Left renal pelvis (tissue), 4 donors: Measurements from ENCODE around the gene ZNF628. TPM values are rescaled to one million over a fixed set of nuclear protein-coding genes. Genes with fewer than 3 reads are reported as not detected.

Experiments
- DNase-seq, 4 donors: peaks; one replicate each; pipeline ENCODE4 v3.0.0-alpha.2; 2013; ENCODE audit warnings: low read depth in 4 of 4, low spot score in 3 of 4
- polyA plus RNA-seq, 4 donors: library from polyadenylated mRNA; unstranded; fragments of 120-200 nt; gene quantifications; one replicate each; pipeline ENCODE4 v1.2.1, GENCODE V29; 2013; ENCODE audit not compliant: insufficient read length in 4 of 4

The ZNF628 gene
- polyA plus RNA-seq, result 1 to 10 TPM; 2.1 to 5.3 (median 3.2) TPM

GRCh38 chr19:55476100-55476775 is at the start of gene ZNF628:
Gene ZNF628 (plus strand): TSS chr19:55476617. CDS start chr19:55479911, 3,294 bp downstream.
- peak; percentile 93 to 98 (median 97) for DNase-seq

- no peak for DNase-seq
These were observed 45.2 kb upstream of the ZNF628 start for GRCh38 chr19:55431183-55431582.

- no peak for DNase-seq
These were observed 44.0 kb upstream of the ZNF628 start for GRCh38 chr19:55432241-55432959.

GRCh38 chr19:55433292-55433691 is 43.1 kb upstream of the ZNF628 start:
- no peak for DNase-seq

GRCh38 chr19:55434356-55434919 is 42.0 kb upstream of the ZNF628 start:
- no peak for DNase-seq

GRCh38 chr19:55435020-55435419 is 41.4 kb upstream of the ZNF628 start:
- no peak for DNase-seq

GRCh38 chr19:55436847-55437246 is 39.6 kb upstream of the ZNF628 start:
- no peak for DNase-seq

GRCh38 chr19:55437410-55437809 is 39.0 kb upstream of the ZNF628 start:
- DNase-seq, result no peak

GRCh38 chr19:55439052-55439451 is 37.4 kb upstream of the ZNF628 start:
- DNase-seq, result no peak

- no peak for DNase-seq
These were observed 35.9 kb upstream of the ZNF628 start for GRCh38 chr19:55440411-55441105.

GRCh38 chr19:55441319-55441691 is 35.1 kb upstream of the ZNF628 start:
- DNase-seq, result no peak

- DNase-seq, result no peak
These were observed 34.6 kb upstream of the ZNF628 start for GRCh38 chr19:55441692-55442321.

- DNase-seq, result no peak
These were observed 34.0 kb upstream of the ZNF628 start for GRCh38 chr19:55442372-55442961.

- DNase-seq, result no peak
These were observed 33.2 kb upstream of the ZNF628 start, which contains the start of gene SHISA7 for GRCh38 chr19:55443045-55443823. Gene SHISA7 (minus strand): TSS chr19:55443300. CDS start chr19:55442863, 437 bp downstream.

GRCh38 chr19:55443824-55444480 is 32.5 kb upstream of the ZNF628 start:
- no peak for DNase-seq

- no peak for DNase-seq
These were observed 31.8 kb upstream of the ZNF628 start for GRCh38 chr19:55444646-55445045.

- no peak for DNase-seq
These were observed 30.4 kb upstream of the ZNF628 start for GRCh38 chr19:55446060-55446459.

- DNase-seq, result no peak
These were observed 28.8 kb upstream of the ZNF628 start for GRCh38 chr19:55447421-55448174.
